ENCODE data around the gene SLC9A3. TPM values are rescaled to one million over a fixed set of nuclear protein-coding genes. Genes with fewer than 3 reads are reported as not detected.

SLC9A3 gene
- polyA plus RNA-seq, 1 of the 3 experiments (the other 2 are of a cell fraction) = 1.9 TPM

GRCh38 chr5:511476-511875 is 12.8 kb downstream of the SLC9A3 start (continued):
- TF ChIP-seq ZBTB33 (IDR thresholded peaks at IDR 0.05; ENCODE audit: borderline replicate concordance, low read depth) (no peak), MAX (IDR thresholded peaks at IDR 0.05; ENCODE audit: low read depth) (no peak), PBX3 (IDR thresholded peaks at IDR 0.05) (no peak), EP300 (IDR thresholded peaks at IDR 0.05; ENCODE audit: borderline replicate concordance in 1 of 2, low read depth in 1 of 2, low read length in 1 of 2) (no peak), FOSL2 (IDR thresholded peaks at IDR 0.05; ENCODE audit: borderline replicate concordance, low read depth) (no peak), MEF2A (IDR thresholded peaks at IDR 0.05; ENCODE audit: borderline replicate concordance, low read depth) (no peak)

- no peak overlapping the region for H3K4me2 ChIP-seq
- 36% methylated on average over 4 of the region's 9 CpGs for WGBS (ENCODE audit: low lambda C conversion rate)
- no peaks in the 10 kb centered on the region for H3F3A ChIP-seq (replicated peaks; ENCODE audit: insufficient read depth)
- ChIA-PET POLR2A (no interaction called here), CTCF (interaction anchor here (1.2 kb wide), 1 partner anchor 17 kb away, joined by 3 read pairs; no protein-coding TSS in a partner anchor)
- H4K20me1 ChIP-seq (ENCODE audit: insufficient read depth) = no peaks in the 10 kb centered on the region
- H3K9ac ChIP-seq = no peak overlapping the region
- H3K9me2 ChIP-seq = no peaks in the 10 kb centered on the region
- no peaks in the 10 kb centered on the region for H3K79me2 ChIP-seq (ENCODE audit: insufficient read depth)
- no peak overlapping the region for H2AFZ ChIP-seq (ENCODE audit: low read depth)
- DNase-seq = no peak
- no peak for TF ChIP-seq USF2 (IDR thresholded peaks at IDR 0.05; ENCODE audit: borderline replicate concordance, low read depth, low read length)
- TF ChIP-seq JUND (IDR thresholded peaks at IDR 0.05) = no peak
- TF ChIP-seq GATA2 (CRISPR knock-in tag; IDR thresholded peaks at IDR 0.05) = no peak
- no peak for TF ChIP-seq EZH2phosphoT487 (IDR thresholded peaks at IDR 0.05; ENCODE audit: borderline replicate concordance, low read depth)
- no peak for TF ChIP-seq NRF1 (IDR thresholded peaks at IDR 0.05; ENCODE audit: low read depth, low read length)
- H3K9me3 ChIP-seq = no peaks in the 10 kb centered on the region
- no peak overlapping the region for H3K4me3 ChIP-seq (ENCODE audit: low read depth in 2 of 2, low read length in 1 of 2)
- no peaks in the 10 kb centered on the region; a peak in 1 of 4 replicates for H3K4me1 ChIP-seq (ENCODE audit: control insufficient read depth in 1 of 2, insufficient read depth in 2 of 2, low read depth in 1 of 2, low read length in 1 of 2)
- peaks cover 22% of the 10 kb centered on the region; the same call in 1 of the 2 replicates for H3K27me3 ChIP-seq (ENCODE audit: insufficient read depth)
- no peaks in the 10 kb centered on the region for H3K36me3 ChIP-seq (replicated peaks in 1 of 2; ENCODE audit: control insufficient read depth in 1 of 2, insufficient read depth in 2 of 2, low read length in 1 of 2)
- no peak overlapping the region for H3K27ac ChIP-seq (ENCODE audit: low read depth in 2 of 2, low read length in 1 of 2)
Observed at GRCh38 chr5:510521-510920, 13.7 kb downstream of the SLC9A3 start.
